Measurements from ENCODE around the gene MIOS.
A peak's percentile ranks its signal among the peaks of the same experiment; 100 is the strongest.
"Not testable (repeated sequence)": the region's sequence is repeated elsewhere in the genome, so short reads cannot be mapped to it uniquely, and the experiment has no call there.

Gene MIOS

GRCh38 chr7:7647495-7648036, 80.9 kb downstream of the MIOS start:
- no peak for DNase-seq (ENCODE audit: low spot score)

GRCh38 chr7:7650682-7651206, 84.1 kb downstream of the MIOS start:
- DNase-seq (ENCODE audit: low spot score) = no peak

GRCh38 chr7:7651479-7651878, 84.8 kb downstream of the MIOS start:
- DNase-seq (ENCODE audit: low spot score) = no peak

GRCh38 chr7:7652798-7653540, 86.3 kb downstream of the MIOS start:
- no peak for DNase-seq (ENCODE audit: low spot score)

GRCh38 chr7:7653593-7654187, 87.0 kb downstream of the MIOS start:
- peak; percentile 7 for DNase-seq (ENCODE audit: low spot score)

- no peak for DNase-seq (ENCODE audit: low spot score)
Measured at GRCh38 chr7:7654964-7655715, 88.5 kb downstream of the MIOS start.

GRCh38 chr7:7656459-7656858, 89.8 kb downstream of the MIOS start:
- not testable (repeated sequence) for DNase-seq (ENCODE audit: low spot score)

Measured in CD4-positive, alpha-beta T cell treated with Interleukin-6 at 100 ng/mL for 8 hours (primary cell).